Astrocyte (in vitro differentiated cells and primary cell): ENCODE data around the gene GSTA3. TPM values are rescaled to one million over a fixed set of nuclear protein-coding genes. Genes with fewer than 3 reads are reported as not detected.

Experiments used
- DNase-seq: peaks from one replicate; pipeline ENCODE4 v3.0.0-alpha.2; 2010; ENCODE audit warnings: low read depth
- FAIRE-seq: peaks from 2 replicates; lab custom pipeline; 2011; peaks lifted over from hg19 to GRCh38; lab: Jason Lieb, UNC
- H2AFZ ChIP-seq: 2 replicates; pipeline ENCODE4 v1.6.0; 2012; ENCODE audit warnings: low read depth, low read length, inconsistent platforms
- H3K27ac ChIP-seq: 2 replicates; pipeline ENCODE4 v1.5.1; 2011; ENCODE audit warnings: low read depth, low read length, inconsistent platforms
- H3K27me3 ChIP-seq: 2 replicates; pipeline ENCODE4 v1.6.0; 2011; ENCODE audit warnings: low read length, inconsistent platforms; ENCODE audit not compliant: insufficient read depth
- H3K36me3 ChIP-seq: 2 replicates; pipeline ENCODE4 v1.5.1; 2011; ENCODE audit warnings: low read length, inconsistent platforms; ENCODE audit not compliant: insufficient read depth
- H3K4me1 ChIP-seq: 2 replicates; pipeline ENCODE4 v1.5.1; 2011; ENCODE audit warnings: low read length, inconsistent platforms; ENCODE audit not compliant: insufficient read depth
- H3K4me2 ChIP-seq: 2 replicates; pipeline ENCODE4 v1.6.0; 2012; ENCODE audit warnings: low read length, inconsistent platforms
- H3K4me3 ChIP-seq: 2 replicates; pipeline ENCODE4 v1.5.1; 2011; ENCODE audit warnings: low read depth, mild to moderate bottlenecking, low read length, inconsistent platforms; ENCODE audit not compliant: insufficient read depth
- H3K79me2 ChIP-seq: 2 replicates; pipeline ENCODE4 v1.6.0; 2012; ENCODE audit warnings: mild to moderate bottlenecking, low read length, inconsistent platforms; ENCODE audit not compliant: insufficient read depth
- H3K9ac ChIP-seq: 2 replicates; pipeline ENCODE4 v1.6.0; 2012; ENCODE audit warnings: mild to moderate bottlenecking, low read length, inconsistent platforms
- H3K9me3 ChIP-seq: 2 replicates; pipeline ENCODE4 v1.5.1; 2012; ENCODE audit warnings: low read depth, mild to moderate bottlenecking, low read length, inconsistent platforms; ENCODE audit not compliant: insufficient read depth
- H4K20me1 ChIP-seq: 2 replicates; pipeline ENCODE4 v1.6.0; 2012; ENCODE audit warnings: low read length, inconsistent platforms; ENCODE audit not compliant: insufficient read depth
- H3K27ac Mint-ChIP-seq: one replicate; pipeline ENCODE4 v1.8.0; 2021; ENCODE audit warnings: mild to moderate bottlenecking, mixed read lengths; ENCODE audit not compliant: unreplicated experiment
- H3K27me3 Mint-ChIP-seq: one replicate; pipeline ENCODE4 v1.8.0; 2021; ENCODE audit warnings: low read depth, mixed read lengths; ENCODE audit not compliant: unreplicated experiment
- H3K36me3 Mint-ChIP-seq: one replicate; pipeline ENCODE4 v1.8.0; 2021; ENCODE audit warnings: low read depth, mixed read lengths; ENCODE audit not compliant: unreplicated experiment
- H3K4me1 Mint-ChIP-seq: one replicate; pipeline ENCODE4 v1.8.0; 2021; ENCODE audit warnings: low read depth, mixed read lengths; ENCODE audit not compliant: unreplicated experiment
- H3K4me3 Mint-ChIP-seq: one replicate; pipeline ENCODE4 v1.8.0; 2021; ENCODE audit warnings: mild to moderate bottlenecking, moderate library complexity, mixed read lengths; ENCODE audit not compliant: unreplicated experiment
- H3K9me3 Mint-ChIP-seq: one replicate; pipeline ENCODE4 v1.8.0; 2021; ENCODE audit warnings: mild to moderate bottlenecking, mixed read lengths; ENCODE audit not compliant: unreplicated experiment
- EZH2 ChIP-seq: IDR thresholded peaks from 2 replicates; pipeline ENCODE4 v1.6.1; 2012; ENCODE audit warnings: mild to moderate bottlenecking, low read length, inconsistent platforms; ENCODE audit not compliant: insufficient read depth
- total RNA-seq: library from RNA; stranded (reverse); gene quantifications from 2 replicates; pipeline ENCODE4 v1.2.1, GENCODE V29; 2021
- TF ChIP-seq, protein P1 (sequence below): IDR thresholded peaks from 2 replicates; pipeline ENCODE4 v1.5.1; 2011; ENCODE audit warnings: low read depth, mild to moderate bottlenecking, inconsistent platforms, low read length, moderate library complexity; ENCODE audit not compliant: insufficient read depth

GSTA3 gene
- total RNA-seq, 1 donor from 2014 or later = not detected

DNA sequence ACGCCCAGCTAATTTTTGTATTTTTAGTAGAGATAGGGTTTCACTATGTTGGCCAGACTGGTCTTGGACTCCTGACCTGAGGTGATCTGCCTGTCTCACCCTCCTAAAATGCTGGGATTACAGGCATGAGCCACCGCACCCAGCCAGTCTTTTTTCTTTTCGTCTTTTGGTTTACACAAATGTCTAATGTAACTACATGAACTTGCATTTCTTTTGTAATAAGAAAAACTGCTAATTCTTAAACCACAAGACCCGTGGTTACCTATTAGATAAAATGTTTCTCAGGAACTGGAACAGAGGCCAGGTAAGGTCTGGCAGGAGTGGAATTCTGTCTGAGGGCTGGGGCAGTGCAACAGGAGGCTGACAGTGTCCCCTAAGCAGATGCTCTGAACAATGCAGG, 32.7 kb upstream of the GSTA3 start:
- Histone ChIP-seq H4K20me1 (no peaks in the 10 kb centered on the region), H3K27me3 (peaks cover 5% of the 10 kb centered on the region), H3K79me2 (no peaks in the 10 kb centered on the region), H3K36me3 (no peaks in the 10 kb centered on the region), H3K9me3 (no peaks in the 10 kb centered on the region), H3K4me2 (no peak overlapping the region), H3K27ac (no peak overlapping the region), H2AFZ (no peak overlapping the region), H3K4me1 (no peaks in the 10 kb centered on the region), H3K4me3 (no peak overlapping the region), H3K9ac (no peak overlapping the region)
- Mint-ChIP-seq H3K27me3 (peaks cover 15% of the 10 kb centered on the region), H3K4me1 (peaks cover 8% of the 10 kb centered on the region), H3K4me3 (no peak overlapping the region), H3K27ac (no peak overlapping the region), H3K36me3 (no peaks in the 10 kb centered on the region), H3K9me3 (peaks cover under 1% of the 10 kb centered on the region)
- FAIRE-seq (no peak), DNase-seq (no peak)
- TF ChIP-seq, protein P1, sequence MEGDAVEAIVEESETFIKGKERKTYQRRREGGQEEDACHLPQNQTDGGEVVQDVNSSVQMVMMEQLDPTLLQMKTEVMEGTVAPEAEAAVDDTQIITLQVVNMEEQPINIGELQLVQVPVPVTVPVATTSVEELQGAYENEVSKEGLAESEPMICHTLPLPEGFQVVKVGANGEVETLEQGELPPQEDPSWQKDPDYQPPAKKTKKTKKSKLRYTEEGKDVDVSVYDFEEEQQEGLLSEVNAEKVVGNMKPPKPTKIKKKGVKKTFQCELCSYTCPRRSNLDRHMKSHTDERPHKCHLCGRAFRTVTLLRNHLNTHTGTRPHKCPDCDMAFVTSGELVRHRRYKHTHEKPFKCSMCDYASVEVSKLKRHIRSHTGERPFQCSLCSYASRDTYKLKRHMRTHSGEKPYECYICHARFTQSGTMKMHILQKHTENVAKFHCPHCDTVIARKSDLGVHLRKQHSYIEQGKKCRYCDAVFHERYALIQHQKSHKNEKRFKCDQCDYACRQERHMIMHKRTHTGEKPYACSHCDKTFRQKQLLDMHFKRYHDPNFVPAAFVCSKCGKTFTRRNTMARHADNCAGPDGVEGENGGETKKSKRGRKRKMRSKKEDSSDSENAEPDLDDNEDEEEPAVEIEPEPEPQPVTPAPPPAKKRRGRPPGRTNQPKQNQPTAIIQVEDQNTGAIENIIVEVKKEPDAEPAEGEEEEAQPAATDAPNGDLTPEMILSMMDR = no peak
- no peak for TF ChIP-seq EZH2

DNA sequence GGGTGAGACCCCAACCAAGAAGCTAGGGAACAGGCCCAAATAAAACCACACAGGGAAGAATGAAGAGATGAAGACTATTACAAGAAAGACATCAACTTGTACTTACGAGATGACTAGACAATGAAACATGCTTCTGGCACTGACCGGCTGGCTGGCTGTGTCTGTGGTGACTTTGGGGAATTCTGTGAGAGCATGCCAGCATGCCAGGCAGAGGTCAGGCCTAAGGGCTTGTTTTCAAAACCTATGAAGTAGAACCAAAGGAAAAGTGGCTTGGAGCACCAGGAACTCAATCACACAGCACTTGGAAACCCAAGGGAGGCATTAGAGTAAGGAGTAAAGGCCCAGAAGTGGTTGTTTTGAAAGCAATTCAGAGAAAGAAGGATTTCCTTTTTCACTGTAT, 28.4 kb upstream of the GSTA3 start:
- Mint-ChIP-seq H3K36me3 (no peaks in the 10 kb centered on the region), H3K27me3 (peaks cover 24% of the 10 kb centered on the region), H3K27ac (no peak overlapping the region), H3K4me3 (no peak overlapping the region), H3K9me3 (peaks cover 2% of the 10 kb centered on the region), H3K4me1 (peaks cover 4% of the 10 kb centered on the region)
- TF ChIP-seq EZH2 = no peak
- TF ChIP-seq, protein P1 = no peak
- Histone ChIP-seq H3K9ac (no peak overlapping the region), H4K20me1 (no peaks in the 10 kb centered on the region), H3K4me3 (no peak overlapping the region), H3K4me2 (no peak overlapping the region), H3K27me3 (no peaks in the 10 kb centered on the region), H3K27ac (no peak overlapping the region), H3K36me3 (no peaks in the 10 kb centered on the region), H3K4me1 (no peaks in the 10 kb centered on the region), H3K79me2 (no peaks in the 10 kb centered on the region), H2AFZ (no peak overlapping the region), H3K9me3 (no peaks in the 10 kb centered on the region)
- DNase-seq (peak; percentile 16), FAIRE-seq (no peak)

DNA sequence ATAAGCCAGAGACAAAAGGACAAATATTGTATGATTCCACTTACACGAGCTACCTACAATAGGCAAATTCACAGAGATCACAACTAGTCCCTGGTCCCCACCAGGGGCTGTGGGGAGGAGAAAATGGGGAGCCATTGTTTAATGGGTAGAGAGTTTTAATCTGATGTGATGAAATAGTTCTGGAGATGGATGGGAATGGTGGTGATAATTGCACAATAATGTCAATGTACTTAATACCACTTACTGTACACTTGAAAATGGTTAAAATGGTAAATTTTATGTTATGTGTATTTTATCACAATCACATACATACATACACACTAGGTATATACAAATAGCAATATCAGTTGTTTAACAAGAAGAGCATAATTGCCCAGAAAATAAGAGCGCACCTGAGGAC, 24.3 kb upstream of the GSTA3 start:
- no peak overlapping the region for H3K27ac ChIP-seq
- DNase-seq (no peak), FAIRE-seq (no peak)
- Mint-ChIP-seq H3K9me3 (peaks cover 3% of the 10 kb centered on the region), H3K4me3 (no peak overlapping the region), H3K4me1 (peaks cover 11% of the 10 kb centered on the region), H3K36me3 (no peaks in the 10 kb centered on the region), H3K27ac (no peak overlapping the region), H3K27me3 (peaks cover 17% of the 10 kb centered on the region)
- no peak overlapping the region for H3K4me2 ChIP-seq
- no peaks in the 10 kb centered on the region for H3K36me3 ChIP-seq
- no peak overlapping the region for H2AFZ ChIP-seq
- H4K20me1 ChIP-seq = no peaks in the 10 kb centered on the region
- no peak overlapping the region for H3K4me3 ChIP-seq
- no peak overlapping the region for H3K9ac ChIP-seq
- no peaks in the 10 kb centered on the region for H3K27me3 ChIP-seq
- no peaks in the 10 kb centered on the region for H3K9me3 ChIP-seq
- H3K79me2 ChIP-seq = no peaks in the 10 kb centered on the region
- H3K4me1 ChIP-seq = peaks cover 10% of the 10 kb centered on the region
- TF ChIP-seq, protein P1 = no peak
- no peak for TF ChIP-seq EZH2
